DOHH2 (cell line): ENCODE results near the gene NHSL2.

ENCODE experiments used
- CTCF ChIP-seq: fragments of 200-600 bp; sonication (generic); IDR thresholded peaks from one replicate; pipeline ENCODE4 v1.5.1; 2014; ENCODE audit warnings: antibody characterized with exemption, mild to moderate bottlenecking, low read depth, low read length; ENCODE audit not compliant: poor library complexity, severe bottlenecking
- EZH2phosphoT487 ChIP-seq: fragments of 200-600 bp; sonication (generic); IDR thresholded peaks from 2 replicates; pipeline ENCODE4 v1.6.1; 2017; ENCODE audit warnings: borderline replicate concordance, mild to moderate bottlenecking, antibody characterized with exemption, low read length, moderate library complexity, mixed read lengths

GRCh38 chrX:72057849-72058248 lies 147.2 kb downstream of the NHSL2 start:
- TF ChIP-seq CTCF (no peak), EZH2phosphoT487 (no peak)
